SK-N-SH (cell line): Measurements from ENCODE around the gene TIMELESS. TPM values are rescaled to one million over a fixed set of nuclear protein-coding genes. Genes with fewer than 3 reads are reported as not detected.

Experiments
- CTCF ChIA-PET: fragments of 300-600, 350-600 bp; formaldehyde crosslinking; extraction: SDS; loops from one replicate; lab custom pipeline; 2021; lab: Yijun Ruan, JAX
- POLR2A ChIA-PET: fragments of 350-600 bp; sonication (Branson Sonifier 250); formaldehyde crosslinking; extraction: SDS; loops from one replicate; lab custom pipeline; 2020; ENCODE audit warnings: antibody characterized with exemption, inconsistent platforms; lab: Yijun Ruan, JAX
- DNase-seq: peaks from one replicate; pipeline ENCODE4 v3.0.0; 2012
- H2AFZ ChIP-seq: fragments of 200-600 bp; sonication (generic); 2 replicates; pipeline ENCODE4 v1.8.1; 2016; ENCODE audit warnings: antibody characterized with exemption, mild to moderate bottlenecking, low read depth
- H3F3A ChIP-seq: fragments of 200-600 bp; sonication (generic); replicated peaks from 2 replicates; pipeline ENCODE3; 2016; ENCODE audit warnings: antibody characterized with exemption, mild to moderate bottlenecking; ENCODE audit not compliant: insufficient read depth
- H3K27ac ChIP-seq, 2 experiments: fragments of 200-500 bp in 1 of 2; fragments of 200-600 bp in 1 of 2; sonication (Bioruptor generic) in 1 of 2; sonication (generic), shearing (Covaris generic) in 1 of 2; 2 replicates each; pipeline versions ENCODE4 v1.5.1 to v1.6.1; 2014 to 2016; ENCODE audit warnings: low read depth in 2 of 2, inconsistent platforms in 1 of 2, low read length in 1 of 2, mild to moderate bottlenecking in 1 of 2, mixed read lengths in 1 of 2
- H3K27me3 ChIP-seq: fragments of 200-600 bp; sonication (generic), shearing (Covaris generic); 2 replicates; pipeline ENCODE4 v1.6.1; 2016; ENCODE audit warnings: mixed run types; ENCODE audit not compliant: insufficient read depth
- H3K36me3 ChIP-seq, 2 experiments: fragments of 200-500 bp in 1 of 2; fragments of 200-600 bp in 1 of 2; sonication (Bioruptor generic) in 1 of 2; sonication (generic) in 1 of 2; replicated peaks in 1 of 2; 2 replicates each; pipeline versions ENCODE3 to v1.5.1; 2014 to 2016; ENCODE audit warnings: low read length in 1 of 2, mild to moderate bottlenecking in 1 of 2; ENCODE audit not compliant: insufficient read depth in 2 of 2, control insufficient read depth in 1 of 2
- H3K4me1 ChIP-seq, 2 experiments: fragments of 200-500 bp in 1 of 2; fragments of 200-600 bp in 1 of 2; sonication (Bioruptor generic) in 1 of 2; sonication (generic), shearing (Covaris generic) in 1 of 2; 2 replicates each; pipeline versions ENCODE4 v1.5.1 to v1.6.1; 2014 to 2016; ENCODE audit warnings: low read depth in 1 of 2, low read length in 1 of 2, mixed run types in 1 of 2; ENCODE audit not compliant: insufficient read depth in 2 of 2, control insufficient read depth in 1 of 2
- H3K4me2 ChIP-seq: fragments of 200-600 bp; sonication (generic), shearing (Covaris generic); 2 replicates; pipeline ENCODE4 v1.6.1; 2017; ENCODE audit warnings: mixed run types
- H3K4me3 ChIP-seq, 2 experiments: fragments of 200-500 bp in 1 of 2; fragments of 200-600 bp in 1 of 2; sonication (Bioruptor generic) in 1 of 2; sonication (generic), shearing (Covaris generic) in 1 of 2; 2 replicates each; pipeline versions ENCODE4 v1.5.1 to v1.8.1; 2014 to 2016; ENCODE audit warnings: low read depth in 2 of 2, inconsistent platforms in 1 of 2, low read length in 1 of 2, mild to moderate bottlenecking in 1 of 2, mixed read lengths in 1 of 2, moderate library complexity in 1 of 2
- H3K79me2 ChIP-seq: fragments of 200-600 bp; sonication (generic); 2 replicates; pipeline ENCODE4 v1.8.1; 2017; ENCODE audit warnings: mild to moderate bottlenecking; ENCODE audit not compliant: insufficient read depth
- H3K9ac ChIP-seq: fragments of 200-600 bp; sonication (generic); 2 replicates; pipeline ENCODE4 v1.6.1; 2017; ENCODE audit warnings: mixed run types
- H3K9me2 ChIP-seq: fragments of 200-600 bp; sonication (generic); 2 replicates; pipeline ENCODE4 v1.6.1; 2017; ENCODE audit warnings: mixed run types
- H3K9me3 ChIP-seq: fragments of 200-600 bp; sonication (generic); 2 replicates; pipeline ENCODE4 v1.6.1; 2017; ENCODE audit warnings: mixed run types, mild to moderate bottlenecking, moderate library complexity
- H4K20me1 ChIP-seq: fragments of 200-600 bp; sonication (generic); 2 replicates; pipeline ENCODE4 v1.6.1; 2017; ENCODE audit warnings: mild to moderate bottlenecking, mixed run types; ENCODE audit not compliant: insufficient read depth
- CHD2 ChIP-seq: fragments of 150-350 bp; IDR thresholded peaks from 2 replicates; pipeline ENCODE4 v1.6.1; 2018; ENCODE audit warnings: low read length; ENCODE audit not compliant: partially characterized antibody
- CTCF ChIP-seq: fragments of 200-600 bp; sonication (generic); IDR thresholded peaks from 2 replicates; pipeline ENCODE4 v1.6.1; 2017; ENCODE audit warnings: antibody characterized with exemption, mild to moderate bottlenecking, moderate library complexity
- ELF1 ChIP-seq: IDR thresholded peaks from 2 replicates; pipeline ENCODE4 v1.4.0; 2012
- EP300 ChIP-seq, 2 experiments: IDR thresholded peaks; 2 replicates each; pipeline versions ENCODE4 v1.4.0 to v1.6.1; 2012; ENCODE audit warnings: borderline replicate concordance in 1 of 2, low read depth in 1 of 2, low read length in 1 of 2
- FOSL2 ChIP-seq: IDR thresholded peaks from 2 replicates; pipeline ENCODE4 v1.4.0; 2012; ENCODE audit warnings: low read depth, mild to moderate bottlenecking, moderate library complexity, borderline replicate concordance
- GABPA ChIP-seq: IDR thresholded peaks from 2 replicates; pipeline ENCODE4 v1.4.0; 2012; ENCODE audit warnings: low read depth, mild to moderate bottlenecking
- PBX3 ChIP-seq: IDR thresholded peaks from 2 replicates; pipeline ENCODE4; 2012
- POLR2AphosphoS5 ChIP-seq: IDR thresholded peaks from 2 replicates; pipeline ENCODE4 v1.6.1; 2012; ENCODE audit warnings: low read depth, low read length
- RAD21 ChIP-seq: IDR thresholded peaks from 2 replicates; pipeline ENCODE4 v1.6.1; 2012; ENCODE audit warnings: mild to moderate bottlenecking, low read length
- RCOR1 ChIP-seq: fragments of 150-350 bp; IDR thresholded peaks from 2 replicates; pipeline ENCODE4 v1.6.1; 2017; ENCODE audit warnings: antibody characterized with exemption, low read length
- RXRA ChIP-seq: IDR thresholded peaks from 2 replicates; pipeline ENCODE4 v1.4.0; 2012; ENCODE audit warnings: low read depth, mild to moderate bottlenecking, borderline replicate concordance
- SIN3A ChIP-seq: IDR thresholded peaks from 2 replicates; pipeline ENCODE4 v1.6.1; 2012; ENCODE audit warnings: low read depth, mild to moderate bottlenecking, low read length, moderate library complexity, borderline replicate concordance
- SMC3 ChIP-seq: IDR thresholded peaks from 2 replicates; pipeline ENCODE4 v1.6.1; 2012; ENCODE audit warnings: low read depth, low read length, improper control_type of control experiment
- TAF1 ChIP-seq: IDR thresholded peaks from 2 replicates; pipeline ENCODE4 v1.6.1; 2012; ENCODE audit warnings: low read depth, mild to moderate bottlenecking, low read length, moderate library complexity, borderline replicate concordance
- TEAD4 ChIP-seq: IDR thresholded peaks from 2 replicates; pipeline ENCODE4 v1.4.0; 2012; ENCODE audit warnings: mild to moderate bottlenecking, borderline replicate concordance; ENCODE audit not compliant: insufficient read depth
- USF1 ChIP-seq: IDR thresholded peaks from 2 replicates; pipeline ENCODE4 v1.4.0; 2012; ENCODE audit warnings: low read depth, borderline replicate concordance
- YY1 ChIP-seq: IDR thresholded peaks from 2 replicates; pipeline ENCODE4 v1.4.0; 2012; ENCODE audit warnings: low read depth, mild to moderate bottlenecking
- WGBS: methylation state at CpG from one replicate; pipeline ENCODE4 v1.1.6; 2017; ENCODE audit warnings: low lambda C conversion rate; 5-methylcytosine and 5-hydroxymethylcytosine counted together
- polyA plus RNA-seq, 3 experiments: library from polyadenylated mRNA; depleted of rRNA; stranded (reverse); fragments of >200 nt; gene quantifications; 2 replicates each; pipeline ENCODE4 v1.2.3, GENCODE V29; 2012
- TF ChIP-seq, protein P1 (sequence below): fragments of 150-350 bp; IDR thresholded peaks from 2 replicates; pipeline ENCODE4 v1.6.1; 2017; ENCODE audit warnings: antibody characterized with exemption, low read length, low read depth, borderline replicate concordance
- TF ChIP-seq, protein P2 (sequence below): IDR thresholded peaks from 2 replicates; pipeline ENCODE4 v1.4.0; 2012; ENCODE audit warnings: low read depth

TIMELESS gene
- polyA plus RNA-seq, 1 of the 3 experiments (the other 2 are of a cell fraction): 5.4 TPM

- no peaks in the 10 kb centered on the region for H3K36me3 ChIP-seq
- no peak overlapping the region for H3K27ac ChIP-seq
- no peaks in the 10 kb centered on the region for H3K79me2 ChIP-seq
- no peaks in the 10 kb centered on the region for H3K4me1 ChIP-seq
- H3K9ac ChIP-seq: no peak overlapping the region
- 30% methylated on average over 1 of the region's 1 CpG for WGBS
- H3K4me3 ChIP-seq: no peak overlapping the region
- ChIA-PET CTCF (interaction anchor here (1.4 kb wide), 1 partner anchor 8 kb away, joined by 4 read pairs; no protein-coding TSS in a partner anchor), POLR2A (no interaction called here)
- no peaks in the 10 kb centered on the region for H3F3A ChIP-seq
- no peaks in the 10 kb centered on the region for H4K20me1 ChIP-seq
- H3K4me2 ChIP-seq: no peak overlapping the region
- H3K27me3 ChIP-seq: no peaks in the 10 kb centered on the region; the same call in 1 of the 2 replicates
- no peaks in the 10 kb centered on the region for H3K9me2 ChIP-seq
- no peak overlapping the region for H2AFZ ChIP-seq
- no peak for DNase-seq
- H3K9me3 ChIP-seq: peaks cover 4% of the 10 kb centered on the region; the same call in 1 of the 2 replicates
- TF ChIP-seq POLR2AphosphoS5 (no peak), FOSL2 (no peak), CHD2 (no peak), EP300 (IDR thresholded peaks at IDR 0.05; ENCODE audit: borderline replicate concordance in 1 of 2, low read depth in 1 of 2, low read length in 1 of 2) (no peak), TAF1 (no peak), PBX3 (no peak), RAD21 (no peak), SIN3A (no peak), RXRA (no peak), USF1 (no peak), RCOR1 (no peak), TEAD4 (no peak), GABPA (no peak), YY1 (no peak), CTCF (no peak), SMC3 (no peak), ELF1 (no peak)
- TF ChIP-seq, protein P1, sequence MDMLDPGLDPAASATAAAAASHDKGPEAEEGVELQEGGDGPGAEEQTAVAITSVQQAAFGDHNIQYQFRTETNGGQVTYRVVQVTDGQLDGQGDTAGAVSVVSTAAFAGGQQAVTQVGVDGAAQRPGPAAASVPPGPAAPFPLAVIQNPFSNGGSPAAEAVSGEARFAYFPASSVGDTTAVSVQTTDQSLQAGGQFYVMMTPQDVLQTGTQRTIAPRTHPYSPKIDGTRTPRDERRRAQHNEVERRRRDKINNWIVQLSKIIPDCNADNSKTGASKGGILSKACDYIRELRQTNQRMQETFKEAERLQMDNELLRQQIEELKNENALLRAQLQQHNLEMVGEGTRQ: no peak
- TF ChIP-seq, protein P2, sequence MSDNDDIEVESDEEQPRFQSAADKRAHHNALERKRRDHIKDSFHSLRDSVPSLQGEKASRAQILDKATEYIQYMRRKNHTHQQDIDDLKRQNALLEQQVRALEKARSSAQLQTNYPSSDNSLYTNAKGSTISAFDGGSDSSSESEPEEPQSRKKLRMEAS: no peak
These were observed 71.3 kb downstream of the TIMELESS start for GRCh38 chr12:56377989-56378316.
